ENCODE results near the gene IFNG-AS1. TPM values are rescaled to one million over a fixed set of nuclear protein-coding genes. Genes with fewer than 3 reads are reported as not detected.

Gene IFNG-AS1
- total RNA-seq, 1 donor: under 0.01 TPM

DNA sequence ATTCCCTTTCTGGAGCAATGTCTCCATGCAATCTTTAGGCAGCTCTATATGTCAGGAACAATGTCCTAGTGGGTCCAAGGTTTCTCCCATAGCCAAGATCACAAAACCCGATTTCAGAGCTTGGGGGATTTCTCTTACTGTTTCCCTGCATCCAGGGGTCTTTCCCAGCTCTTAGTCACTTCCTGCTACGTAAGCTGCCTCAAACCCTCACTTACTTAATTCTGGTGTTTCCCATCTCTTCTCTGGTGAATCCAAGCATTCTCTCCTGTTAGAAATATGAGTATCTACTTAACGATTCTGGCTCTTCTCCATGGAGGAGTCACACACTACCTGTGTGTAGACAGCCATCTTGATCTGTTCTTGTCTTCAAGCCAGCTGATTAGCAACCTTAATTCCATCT lies 80.0 kb downstream of the IFNG-AS1 start:
- TF ChIP-seq, protein P1, sequence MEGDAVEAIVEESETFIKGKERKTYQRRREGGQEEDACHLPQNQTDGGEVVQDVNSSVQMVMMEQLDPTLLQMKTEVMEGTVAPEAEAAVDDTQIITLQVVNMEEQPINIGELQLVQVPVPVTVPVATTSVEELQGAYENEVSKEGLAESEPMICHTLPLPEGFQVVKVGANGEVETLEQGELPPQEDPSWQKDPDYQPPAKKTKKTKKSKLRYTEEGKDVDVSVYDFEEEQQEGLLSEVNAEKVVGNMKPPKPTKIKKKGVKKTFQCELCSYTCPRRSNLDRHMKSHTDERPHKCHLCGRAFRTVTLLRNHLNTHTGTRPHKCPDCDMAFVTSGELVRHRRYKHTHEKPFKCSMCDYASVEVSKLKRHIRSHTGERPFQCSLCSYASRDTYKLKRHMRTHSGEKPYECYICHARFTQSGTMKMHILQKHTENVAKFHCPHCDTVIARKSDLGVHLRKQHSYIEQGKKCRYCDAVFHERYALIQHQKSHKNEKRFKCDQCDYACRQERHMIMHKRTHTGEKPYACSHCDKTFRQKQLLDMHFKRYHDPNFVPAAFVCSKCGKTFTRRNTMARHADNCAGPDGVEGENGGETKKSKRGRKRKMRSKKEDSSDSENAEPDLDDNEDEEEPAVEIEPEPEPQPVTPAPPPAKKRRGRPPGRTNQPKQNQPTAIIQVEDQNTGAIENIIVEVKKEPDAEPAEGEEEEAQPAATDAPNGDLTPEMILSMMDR (IDR thresholded peaks at IDR 0.05; ENCODE audit: extremely low read depth, low read depth, low read length): no peak
- H3K4me1 ChIP-seq (ENCODE audit: insufficient read depth, low read length): no peaks in the 10 kb centered on the region
- no peaks in the 10 kb centered on the region for H3K79me2 ChIP-seq (ENCODE audit: insufficient read depth, low read length)
- no peak overlapping the region for H3K4me2 ChIP-seq (ENCODE audit: insufficient read depth, low read length)
- H2AFZ ChIP-seq (ENCODE audit: low read length): no peak overlapping the region
- H3K27me3 ChIP-seq (ENCODE audit: insufficient read depth, low read length): peaks cover 4% of the 10 kb centered on the region
- H3K36me3 ChIP-seq (ENCODE audit: insufficient read depth, low read length): no peaks in the 10 kb centered on the region
- H3K4me3 ChIP-seq (ENCODE audit: insufficient read depth, low read length): no peak overlapping the region
- DNase-seq (ENCODE audit: insufficient read length, low spot score, missing footprints): no peak
- H3K27ac ChIP-seq (ENCODE audit: low read depth, low read length): no peak overlapping the region
- no peaks in the 10 kb centered on the region for H3K9me3 ChIP-seq (ENCODE audit: low read depth, low read length)
- peaks cover 2% of the 10 kb centered on the region for H4K20me1 ChIP-seq (ENCODE audit: insufficient read depth, low read length)

Small RNAs within 50 kb of the gene (small RNA-seq; reads per million reads assigned to genes)
- gene AC005294.1: not detected
- not detected for gene RPL39P28

Other genes starting within 250 kb of the IFNG-AS1 start
- not detected in 2 replicates for gene IFNG, start 170.3 kb downstream of the IFNG-AS1 start, total RNA-seq
- gene IL26, start 236.4 kb downstream of the IFNG-AS1 start, total RNA-seq: 2.4 and 3.6 TPM in 2 replicates